ENCODE results near the gene CALHM6. TPM values are rescaled to one million over a fixed set of nuclear protein-coding genes. Genes with fewer than 3 reads are reported as not detected.
A peak's percentile ranks its signal among the peaks of the same experiment; 100 is the strongest.

CALHM6 gene
- total RNA-seq, 1 donor from 2014 or later = 0.79 TPM

DNA sequence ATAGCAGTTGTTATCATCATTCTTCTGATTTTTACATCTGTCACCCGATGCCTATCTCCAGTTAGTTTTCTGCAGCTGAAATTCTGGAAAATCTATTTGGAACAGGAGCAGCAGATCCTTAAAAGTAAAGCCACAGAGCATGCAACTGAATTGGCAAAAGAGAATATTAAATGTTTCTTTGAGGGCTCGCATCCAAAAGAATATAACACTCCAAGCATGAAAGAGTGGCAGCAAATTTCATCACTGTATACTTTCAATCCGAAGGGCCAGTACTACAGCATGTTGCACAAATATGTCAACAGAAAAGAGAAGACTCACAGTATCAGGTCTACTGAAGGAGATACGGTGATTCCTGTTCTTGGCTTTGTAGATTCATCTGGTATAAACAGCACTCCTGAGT is 2.1 kb downstream of the CALHM6 start:
- Histone ChIP-seq H3K4me3 (ENCODE audit: low read depth, low read length) (no peak overlapping the region), H3K27me3 (ENCODE audit: control insufficient read depth, insufficient read depth, low read length) (peaks cover 2% of the 10 kb centered on the region), H3K36me3 (ENCODE audit: control insufficient read depth, insufficient read depth, low read length) (no peaks in the 10 kb centered on the region)
- TF ChIP-seq, protein P1, sequence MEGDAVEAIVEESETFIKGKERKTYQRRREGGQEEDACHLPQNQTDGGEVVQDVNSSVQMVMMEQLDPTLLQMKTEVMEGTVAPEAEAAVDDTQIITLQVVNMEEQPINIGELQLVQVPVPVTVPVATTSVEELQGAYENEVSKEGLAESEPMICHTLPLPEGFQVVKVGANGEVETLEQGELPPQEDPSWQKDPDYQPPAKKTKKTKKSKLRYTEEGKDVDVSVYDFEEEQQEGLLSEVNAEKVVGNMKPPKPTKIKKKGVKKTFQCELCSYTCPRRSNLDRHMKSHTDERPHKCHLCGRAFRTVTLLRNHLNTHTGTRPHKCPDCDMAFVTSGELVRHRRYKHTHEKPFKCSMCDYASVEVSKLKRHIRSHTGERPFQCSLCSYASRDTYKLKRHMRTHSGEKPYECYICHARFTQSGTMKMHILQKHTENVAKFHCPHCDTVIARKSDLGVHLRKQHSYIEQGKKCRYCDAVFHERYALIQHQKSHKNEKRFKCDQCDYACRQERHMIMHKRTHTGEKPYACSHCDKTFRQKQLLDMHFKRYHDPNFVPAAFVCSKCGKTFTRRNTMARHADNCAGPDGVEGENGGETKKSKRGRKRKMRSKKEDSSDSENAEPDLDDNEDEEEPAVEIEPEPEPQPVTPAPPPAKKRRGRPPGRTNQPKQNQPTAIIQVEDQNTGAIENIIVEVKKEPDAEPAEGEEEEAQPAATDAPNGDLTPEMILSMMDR (IDR thresholded peaks at IDR 0.05; ENCODE audit: insufficient read depth, low read length, severe bottlenecking) = no peak
- DNase-seq (ENCODE audit: low read depth) (no peak), FAIRE-seq (no peak)

DNA sequence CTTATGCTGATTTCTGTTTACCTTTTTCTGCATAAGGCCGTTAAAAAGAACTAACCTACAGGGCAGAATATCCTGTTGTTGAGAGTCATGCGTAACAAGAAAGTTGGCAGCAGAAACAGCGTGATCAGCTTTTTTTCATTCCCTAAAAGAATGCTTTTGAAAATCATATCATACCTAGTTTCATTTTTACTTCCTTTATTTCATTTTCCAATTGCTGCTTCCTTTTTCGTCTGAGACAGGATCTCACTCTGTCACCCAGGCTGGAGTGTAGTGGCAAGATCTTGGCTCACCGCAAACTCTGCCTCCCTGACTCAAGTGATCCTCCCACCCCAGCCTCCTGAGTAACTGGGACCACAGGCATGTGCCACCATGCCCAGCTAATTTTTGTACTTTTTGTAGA is 4.1 kb downstream of the CALHM6 start:
- Histone ChIP-seq H3K36me3 (ENCODE audit: control insufficient read depth, insufficient read depth, low read length) (no peaks in the 10 kb centered on the region), H3K4me3 (ENCODE audit: low read depth, low read length) (no peak overlapping the region), H3K27me3 (ENCODE audit: control insufficient read depth, insufficient read depth, low read length) (no peaks in the 10 kb centered on the region)
- TF ChIP-seq, protein P1 (IDR thresholded peaks at IDR 0.05; ENCODE audit: insufficient read depth, low read length, severe bottlenecking) = no peak
- FAIRE-seq (no peak), DNase-seq (ENCODE audit: low read depth) (peak; percentile 12)

DNA sequence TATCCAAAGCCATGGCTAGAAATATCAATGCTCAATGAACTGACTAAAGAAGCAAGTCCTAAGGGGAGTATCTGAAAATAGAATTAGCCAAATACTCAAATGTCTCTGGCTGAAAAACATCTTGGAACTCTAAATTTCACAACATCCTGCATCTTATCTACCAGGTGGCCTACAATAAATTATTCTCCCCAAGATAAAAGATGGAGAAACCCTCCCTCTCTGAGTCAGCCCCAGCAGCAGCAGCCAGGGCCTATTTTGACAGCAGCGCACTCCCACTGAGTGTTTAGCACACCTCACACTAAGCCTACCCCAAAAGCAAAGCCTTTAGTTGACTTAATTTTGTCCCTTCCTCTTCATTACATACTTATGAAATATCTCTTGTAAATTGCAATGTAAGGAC is 5.9 kb downstream of the CALHM6 start:
- H3K36me3 ChIP-seq (ENCODE audit: control insufficient read depth, insufficient read depth, low read length) = no peaks in the 10 kb centered on the region
- no peak overlapping the region for H3K4me3 ChIP-seq (ENCODE audit: low read depth, low read length)
- FAIRE-seq = no peak
- DNase-seq (ENCODE audit: low read depth) = no peak
- TF ChIP-seq, protein P1 (IDR thresholded peaks at IDR 0.05; ENCODE audit: insufficient read depth, low read length, severe bottlenecking) = no peak
- no peaks in the 10 kb centered on the region for H3K27me3 ChIP-seq (ENCODE audit: control insufficient read depth, insufficient read depth, low read length)

DNA sequence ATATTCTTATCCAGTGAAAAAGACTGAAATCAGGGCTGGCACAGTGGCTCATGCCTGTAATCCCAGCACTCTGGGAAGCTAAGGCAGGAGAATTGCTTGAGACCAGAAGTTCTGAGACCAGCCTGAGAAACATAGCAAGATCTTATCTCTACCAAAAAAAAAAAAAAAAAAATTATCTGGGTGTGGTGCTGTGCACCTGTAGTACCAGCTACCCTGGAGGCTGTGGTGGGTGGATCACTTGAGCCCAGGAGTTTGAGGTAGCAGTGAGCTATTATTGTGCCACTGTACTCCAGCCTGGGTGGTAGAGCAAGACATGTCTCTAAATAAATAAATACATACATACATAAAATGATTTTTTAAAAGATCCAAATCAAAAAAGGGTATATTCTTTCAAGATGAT is 6.3 kb downstream of the CALHM6 start:
- H3K4me3 ChIP-seq (ENCODE audit: low read depth, low read length) = no peak overlapping the region
- H3K36me3 ChIP-seq (ENCODE audit: control insufficient read depth, insufficient read depth, low read length) = no peaks in the 10 kb centered on the region
- DNase-seq (ENCODE audit: low read depth) = no peak
- TF ChIP-seq, protein P1 (IDR thresholded peaks at IDR 0.05; ENCODE audit: insufficient read depth, low read length, severe bottlenecking) = no peak
- no peak for FAIRE-seq
- H3K27me3 ChIP-seq (ENCODE audit: control insufficient read depth, insufficient read depth, low read length) = no peaks in the 10 kb centered on the region

DNA sequence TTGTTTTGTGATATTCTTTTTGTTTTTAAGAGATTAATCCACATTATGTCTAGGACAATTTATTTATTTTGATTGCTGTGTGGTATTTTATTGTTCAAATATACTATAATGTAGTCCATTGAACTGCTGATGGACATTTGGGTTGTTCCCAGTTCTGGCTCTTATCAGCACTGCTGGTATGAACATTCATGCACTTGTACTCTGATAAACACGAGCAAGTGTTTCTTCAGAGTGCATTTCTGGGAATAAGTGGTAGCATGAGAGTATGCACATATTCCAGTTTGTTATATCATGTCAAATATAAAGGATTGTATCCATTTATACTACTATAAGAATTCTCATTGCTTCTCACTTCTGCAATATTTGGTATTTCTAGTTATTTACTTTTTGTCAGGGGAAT is 7.1 kb downstream of the CALHM6 start:
- FAIRE-seq (no peak), DNase-seq (ENCODE audit: low read depth) (no peak)
- H3K27me3 ChIP-seq (ENCODE audit: control insufficient read depth, insufficient read depth, low read length) = no peaks in the 10 kb centered on the region
- TF ChIP-seq, protein P1 (IDR thresholded peaks at IDR 0.05; ENCODE audit: insufficient read depth, low read length, severe bottlenecking) = no peak
- no peak overlapping the region for H3K4me3 ChIP-seq (ENCODE audit: low read depth, low read length)
- H3K36me3 ChIP-seq (ENCODE audit: control insufficient read depth, insufficient read depth, low read length) = no peaks in the 10 kb centered on the region

DNA sequence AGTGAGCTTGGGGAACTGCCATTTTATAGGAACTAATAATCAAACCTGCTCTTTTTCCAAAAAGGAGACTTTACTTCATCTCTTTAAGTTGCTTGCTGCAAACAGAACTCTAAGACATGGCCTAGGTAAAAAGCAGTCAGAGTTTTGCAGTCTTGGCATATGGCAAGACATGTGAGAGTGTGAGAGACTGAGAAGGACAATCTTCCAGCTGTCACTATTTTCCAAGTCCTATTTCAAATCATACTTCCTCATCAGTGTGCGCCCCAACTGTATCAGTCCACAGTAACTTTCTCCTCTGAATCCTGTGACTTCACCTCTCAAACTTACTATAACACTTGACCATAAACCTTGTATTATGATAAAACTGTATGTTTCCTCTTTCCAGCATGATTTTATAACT is 10.4 kb downstream of the CALHM6 start:
- Histone ChIP-seq H3K27me3 (ENCODE audit: control insufficient read depth, insufficient read depth, low read length) (no peaks in the 10 kb centered on the region), H3K36me3 (ENCODE audit: control insufficient read depth, insufficient read depth, low read length) (no peaks in the 10 kb centered on the region), H3K4me3 (ENCODE audit: low read depth, low read length) (no peak overlapping the region)
- FAIRE-seq (no peak), DNase-seq (ENCODE audit: low read depth) (no peak)
- TF ChIP-seq, protein P1 (IDR thresholded peaks at IDR 0.05; ENCODE audit: insufficient read depth, low read length, severe bottlenecking) = no peak
